Sigmoid colon (tissue), 4 donors: Measurements from ENCODE around the gene OR5K1.

Experiments
- POLR2A ChIP-seq, 2 donors: fragments of 450-650 bp; IDR thresholded peaks; one replicate each; pipeline ENCODE4 v1.6.1; 2016; ENCODE audit warnings: antibody characterized with exemption in 2 of 2, mild to moderate bottlenecking in 2 of 2, moderate library complexity in 2 of 2
- POLR2AphosphoS5 ChIP-seq, 4 donors: sonication (generic); formaldehyde crosslinking; IDR thresholded peaks; one replicate each; pipeline ENCODE4 v1.6.1; 2017; ENCODE audit warnings: antibody characterized with exemption in 4 of 4
- TF ChIP-seq, protein P1 (sequence below), 4 experiments: fragments of 450-650 bp in 3 of 4; fragments of 200-600 bp in 1 of 4; IDR thresholded peaks; one replicate each; pipeline ENCODE4 v1.5.1; 2016 to 2019; ENCODE audit warnings: antibody characterized with exemption in 4 of 4, mild to moderate bottlenecking in 3 of 4, moderate library complexity in 2 of 4

DNA sequence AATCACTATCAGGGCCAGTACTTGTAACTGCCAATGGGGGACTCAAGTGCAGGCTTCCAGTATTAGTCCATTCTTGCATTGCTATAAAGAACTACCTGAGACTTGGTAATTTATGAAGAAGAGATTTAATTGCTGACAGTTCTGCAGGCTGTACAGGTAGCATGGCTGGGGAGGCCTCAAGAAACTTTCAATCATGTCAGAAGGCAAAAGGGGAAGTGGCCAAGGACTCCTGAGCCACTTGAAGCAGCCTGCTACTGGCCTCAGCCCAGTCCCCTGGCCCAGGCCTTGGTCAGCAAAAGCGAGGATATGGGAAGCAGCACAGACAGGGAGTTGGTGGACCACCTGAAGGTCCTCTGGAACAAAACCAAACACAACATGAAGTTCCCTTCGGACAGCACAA is 29.2 kb upstream of the OR5K1 start:
- TF ChIP-seq POLR2AphosphoS5 (IDR thresholded peaks at IDR 0.05) (no peak), POLR2A (IDR thresholded peaks at IDR 0.05) (no peak)
- TF ChIP-seq, protein P1, sequence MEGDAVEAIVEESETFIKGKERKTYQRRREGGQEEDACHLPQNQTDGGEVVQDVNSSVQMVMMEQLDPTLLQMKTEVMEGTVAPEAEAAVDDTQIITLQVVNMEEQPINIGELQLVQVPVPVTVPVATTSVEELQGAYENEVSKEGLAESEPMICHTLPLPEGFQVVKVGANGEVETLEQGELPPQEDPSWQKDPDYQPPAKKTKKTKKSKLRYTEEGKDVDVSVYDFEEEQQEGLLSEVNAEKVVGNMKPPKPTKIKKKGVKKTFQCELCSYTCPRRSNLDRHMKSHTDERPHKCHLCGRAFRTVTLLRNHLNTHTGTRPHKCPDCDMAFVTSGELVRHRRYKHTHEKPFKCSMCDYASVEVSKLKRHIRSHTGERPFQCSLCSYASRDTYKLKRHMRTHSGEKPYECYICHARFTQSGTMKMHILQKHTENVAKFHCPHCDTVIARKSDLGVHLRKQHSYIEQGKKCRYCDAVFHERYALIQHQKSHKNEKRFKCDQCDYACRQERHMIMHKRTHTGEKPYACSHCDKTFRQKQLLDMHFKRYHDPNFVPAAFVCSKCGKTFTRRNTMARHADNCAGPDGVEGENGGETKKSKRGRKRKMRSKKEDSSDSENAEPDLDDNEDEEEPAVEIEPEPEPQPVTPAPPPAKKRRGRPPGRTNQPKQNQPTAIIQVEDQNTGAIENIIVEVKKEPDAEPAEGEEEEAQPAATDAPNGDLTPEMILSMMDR (IDR thresholded peaks at IDR 0.05) = no peak
